ENCODE measurements around the gene NRL.

DNA sequence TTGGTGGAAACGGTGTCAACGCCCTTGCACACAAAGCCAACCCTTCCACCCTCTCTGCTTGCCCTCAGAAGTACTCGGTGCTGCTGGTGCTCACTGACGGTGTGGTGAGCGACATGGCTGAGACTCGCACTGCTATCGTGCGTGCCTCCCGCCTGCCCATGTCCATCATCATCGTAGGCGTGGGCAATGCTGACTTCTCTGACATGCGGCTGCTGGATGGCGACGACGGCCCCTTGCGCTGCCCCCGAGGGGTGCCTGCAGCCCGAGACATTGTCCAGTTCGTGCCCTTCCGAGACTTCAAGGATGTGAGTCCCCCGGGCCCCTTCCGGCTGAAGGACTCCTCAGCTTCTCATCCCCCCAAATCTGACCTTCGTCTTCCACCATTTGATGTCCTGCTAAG, 37.7 kb downstream of the NRL start:
- TF ChIP-seq CTCF (IDR thresholded peaks at IDR 0.05) (no peak), POLR2A (IDR thresholded peaks at IDR 0.05) (no peak)
